ENCODE measurements around the gene ADGRE1.
"Not testable (repeated sequence)": the region's sequence is repeated elsewhere in the genome, so short reads cannot be mapped to it uniquely, and the experiment has no call there.

Gene ADGRE1

GRCh38 chr19:6887316-6887715 is at the start of gene ADGRE1:
Gene ADGRE1 (plus strand): TSS chr19:6887579. CDS start chr19:6887609, 30 bp downstream.
- DNase-seq (ENCODE audit: low read depth in 2 of 2), result no peak

- no peak for DNase-seq (ENCODE audit: low read depth in 2 of 2)
Measured at GRCh38 chr19:6838062-6838655, 49.2 kb upstream of the ADGRE1 start.

GRCh38 chr19:6842871-6843607 is 44.3 kb upstream of the ADGRE1 start:
- DNase-seq (ENCODE audit: low read depth in 2 of 2), result no peak

- no peak for DNase-seq (ENCODE audit: low read depth in 2 of 2)
Measured at GRCh38 chr19:6847828-6848200, 39.6 kb upstream of the ADGRE1 start.

DNA sequence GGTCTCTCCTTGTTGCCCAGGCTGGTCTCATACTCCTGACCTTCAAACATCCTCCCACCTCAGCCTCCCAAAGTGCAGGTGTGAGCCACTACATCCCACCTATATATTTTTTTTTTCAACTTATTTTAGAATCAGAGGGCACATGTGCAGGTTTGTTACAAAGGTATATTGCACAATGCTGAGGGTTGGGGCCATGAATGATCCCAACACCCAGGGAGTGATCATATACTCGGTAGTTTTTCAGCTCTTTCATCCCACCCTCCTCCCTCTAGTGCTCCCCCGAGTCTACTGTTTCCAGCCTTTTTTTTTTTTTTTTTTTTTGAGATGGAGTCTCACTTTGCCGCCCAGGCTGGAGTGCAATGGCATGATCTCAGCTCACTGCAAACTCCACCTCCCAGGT is 38.4 kb upstream of the ADGRE1 start:
- no peak for DNase-seq (ENCODE audit: low read depth in 2 of 2)

GRCh38 chr19:6849876-6850275 is 37.5 kb upstream of the ADGRE1 start:
- no peak for DNase-seq (ENCODE audit: low read depth in 2 of 2)

DNA sequence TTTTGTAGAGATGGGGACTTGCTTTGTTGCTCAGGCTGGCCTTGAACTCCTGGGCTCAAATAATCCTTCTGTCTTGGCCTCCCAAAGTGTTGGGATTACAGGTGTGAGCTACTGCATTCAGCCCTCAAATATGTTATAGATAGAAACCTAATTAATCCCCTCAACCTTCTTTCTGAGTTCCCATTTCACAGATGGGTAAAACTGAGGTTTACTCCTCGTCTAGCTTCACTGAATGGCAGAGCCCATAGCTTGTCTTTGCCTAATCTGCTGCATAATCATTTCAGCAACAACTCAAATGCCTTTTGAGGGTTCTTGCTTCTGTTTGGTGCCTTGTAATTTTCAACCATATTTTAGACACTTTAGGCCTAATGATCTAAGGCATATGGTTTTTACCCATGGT is 36.0 kb upstream of the ADGRE1 start:
- no peak for DNase-seq (ENCODE audit: low read depth in 2 of 2)

GRCh38 chr19:6852001-6852400 is 35.4 kb upstream of the ADGRE1 start:
- DNase-seq (ENCODE audit: low read depth in 2 of 2), result no peak

DNA sequence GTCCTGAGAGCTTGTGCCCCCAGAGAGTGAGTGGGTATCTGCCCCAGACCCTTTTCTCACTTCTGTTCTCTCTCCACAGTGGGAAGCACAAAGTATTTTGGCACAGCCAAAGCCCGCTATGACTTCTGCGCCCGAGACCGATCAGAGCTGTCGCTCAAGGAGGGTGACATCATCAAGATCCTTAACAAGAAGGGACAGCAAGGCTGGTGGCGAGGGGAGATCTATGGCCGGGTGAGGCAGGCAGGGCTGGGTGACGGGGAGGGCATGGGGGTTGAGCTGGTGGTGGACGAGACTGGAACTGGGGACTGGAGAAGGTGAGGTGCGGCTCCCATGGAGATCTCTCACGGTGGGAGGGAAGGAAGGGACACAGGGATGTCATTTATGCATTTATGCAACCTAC is 33.5 kb upstream of the ADGRE1 start:
- DNase-seq (ENCODE audit: low read depth in 2 of 2), result no peak

- DNase-seq (ENCODE audit: low read depth in 2 of 2), result no peak
Measured at GRCh38 chr19:6854758-6855157, 32.6 kb upstream of the ADGRE1 start.

DNA sequence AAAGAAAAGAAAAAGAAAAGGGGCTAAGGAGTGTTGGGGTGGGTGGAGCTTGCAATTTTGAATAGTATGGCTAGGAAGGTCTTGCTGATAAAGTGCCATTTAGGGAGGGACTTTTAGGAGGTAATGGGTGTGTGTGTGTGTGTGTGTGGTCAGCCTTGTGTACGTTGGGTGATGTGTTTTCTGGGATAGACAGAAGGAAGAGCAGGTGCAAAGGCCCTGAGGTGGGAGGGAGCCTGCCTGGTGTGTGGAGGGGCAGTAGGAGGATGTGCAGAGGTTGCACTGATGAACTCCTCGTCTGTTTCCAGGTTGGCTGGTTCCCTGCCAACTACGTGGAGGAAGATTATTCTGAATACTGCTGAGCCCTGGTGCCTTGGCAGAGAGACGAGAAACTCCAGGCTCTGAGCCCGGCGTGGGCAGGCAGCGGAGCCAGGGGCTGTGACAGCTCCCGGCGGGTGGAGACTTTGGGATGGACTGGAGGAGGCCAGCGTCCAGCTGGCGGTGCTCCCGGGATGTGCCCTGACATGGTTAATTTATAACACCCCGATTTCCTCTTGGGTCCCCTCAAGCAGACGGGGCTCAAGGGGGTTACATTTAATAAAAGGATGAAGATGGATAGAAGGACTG is 30.5 kb upstream of the ADGRE1 start:
- DNase-seq (ENCODE audit: low read depth in 2 of 2), result no peak

DNA sequence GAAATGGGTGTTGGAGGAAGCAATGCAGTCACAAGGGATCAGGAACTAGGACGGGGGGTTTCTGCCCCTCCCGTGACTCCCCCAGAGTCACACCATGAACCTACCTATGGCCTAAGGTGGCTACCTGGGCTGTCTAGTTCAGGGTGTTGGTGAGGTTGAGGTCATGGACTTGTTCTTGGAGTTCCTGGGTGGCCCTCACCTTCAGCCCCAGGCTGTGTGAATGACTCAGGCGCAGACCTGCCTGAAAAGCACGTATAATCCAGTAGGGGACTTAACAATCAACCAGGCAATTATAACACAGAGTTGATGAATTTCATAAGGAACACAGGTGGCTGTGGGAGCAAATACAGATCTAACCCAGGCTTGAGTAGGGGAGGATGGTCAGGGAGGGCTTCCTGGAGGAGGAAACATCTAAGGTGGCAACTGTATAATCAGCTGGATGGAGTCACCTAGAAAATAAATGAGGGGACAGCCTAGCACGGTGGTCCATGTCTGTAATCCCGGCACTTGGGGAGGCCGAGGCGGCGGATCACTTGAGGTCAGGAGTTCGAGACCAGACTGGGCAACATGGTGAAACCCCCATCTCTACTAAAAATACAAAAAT is 25.6 kb upstream of the ADGRE1 start:
- DNase-seq (ENCODE audit: low read depth in 2 of 2), result no peak

GRCh38 chr19:6862673-6863078 is 24.7 kb upstream of the ADGRE1 start:
- peak; percentile 80 to 88 for DNase-seq (ENCODE audit: low read depth in 2 of 2)

GRCh38 chr19:6864325-6864940 is 22.9 kb upstream of the ADGRE1 start:
- no peak for DNase-seq (ENCODE audit: low read depth in 2 of 2)

- DNase-seq (ENCODE audit: low read depth in 2 of 2), result no peak
Measured at GRCh38 chr19:6865849-6866248, 21.5 kb upstream of the ADGRE1 start.

DNA sequence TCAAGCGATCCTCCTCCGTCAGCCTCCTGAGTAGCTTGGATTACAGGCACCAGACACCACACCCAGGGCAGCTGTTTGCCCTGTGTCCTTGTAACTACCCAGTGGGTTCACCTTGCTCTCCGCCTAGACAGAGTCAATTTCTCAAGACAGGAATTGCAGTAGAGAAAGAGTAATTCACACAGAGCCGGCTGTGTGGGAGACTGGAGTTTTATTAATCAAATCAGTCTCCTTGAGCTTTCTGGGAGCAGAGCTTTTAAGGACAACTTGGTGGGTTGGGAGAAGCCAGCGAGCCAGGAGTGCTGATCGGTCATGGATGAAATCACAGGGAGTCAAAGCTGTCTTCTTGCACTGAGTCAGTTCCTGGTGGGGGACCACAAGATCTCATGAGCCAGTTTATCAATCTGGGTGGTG is 20.6 kb upstream of the ADGRE1 start:
- DNase-seq (ENCODE audit: low read depth in 2 of 2), result no peak

GRCh38 chr19:6868351-6868750 is 19.0 kb upstream of the ADGRE1 start:
- DNase-seq (ENCODE audit: low read depth in 2 of 2), result no peak

DNA sequence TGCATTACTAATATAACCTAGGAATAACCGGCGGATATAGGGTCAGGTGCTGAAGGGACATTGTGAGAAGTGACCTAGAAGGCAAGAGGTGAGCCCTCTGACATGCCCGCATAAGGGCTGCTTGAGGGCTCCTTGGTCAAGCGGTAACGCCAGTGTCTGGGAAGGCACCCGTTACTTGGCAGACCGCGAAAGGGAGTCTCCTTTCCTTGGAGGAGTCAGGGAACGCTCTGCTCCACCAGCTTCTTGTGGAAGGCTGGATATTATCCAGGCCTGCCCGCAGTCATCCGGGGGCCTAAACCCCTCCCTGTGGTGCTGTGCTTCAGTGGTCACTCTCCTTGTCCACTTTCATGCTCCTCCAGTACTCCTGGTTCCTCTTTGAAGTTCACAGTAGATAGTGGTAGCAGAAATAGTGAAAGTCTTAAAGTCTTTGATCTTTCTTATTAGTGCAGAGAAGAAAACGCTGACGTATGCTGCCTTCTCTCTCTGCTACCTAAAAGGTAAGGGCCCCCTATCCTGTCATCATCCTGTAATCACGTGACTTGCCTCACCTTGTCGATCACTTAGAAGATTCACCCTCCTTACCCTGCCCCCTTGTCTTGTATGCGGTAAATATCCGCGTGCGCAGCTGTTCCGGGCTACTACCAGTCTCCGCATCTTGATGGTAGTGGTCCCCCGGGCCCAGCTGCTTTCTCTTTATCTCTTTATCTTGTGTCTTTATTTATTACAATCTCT is 18.1 kb upstream of the ADGRE1 start:
- not testable (repeated sequence) for DNase-seq (ENCODE audit: low read depth in 2 of 2)

DNA sequence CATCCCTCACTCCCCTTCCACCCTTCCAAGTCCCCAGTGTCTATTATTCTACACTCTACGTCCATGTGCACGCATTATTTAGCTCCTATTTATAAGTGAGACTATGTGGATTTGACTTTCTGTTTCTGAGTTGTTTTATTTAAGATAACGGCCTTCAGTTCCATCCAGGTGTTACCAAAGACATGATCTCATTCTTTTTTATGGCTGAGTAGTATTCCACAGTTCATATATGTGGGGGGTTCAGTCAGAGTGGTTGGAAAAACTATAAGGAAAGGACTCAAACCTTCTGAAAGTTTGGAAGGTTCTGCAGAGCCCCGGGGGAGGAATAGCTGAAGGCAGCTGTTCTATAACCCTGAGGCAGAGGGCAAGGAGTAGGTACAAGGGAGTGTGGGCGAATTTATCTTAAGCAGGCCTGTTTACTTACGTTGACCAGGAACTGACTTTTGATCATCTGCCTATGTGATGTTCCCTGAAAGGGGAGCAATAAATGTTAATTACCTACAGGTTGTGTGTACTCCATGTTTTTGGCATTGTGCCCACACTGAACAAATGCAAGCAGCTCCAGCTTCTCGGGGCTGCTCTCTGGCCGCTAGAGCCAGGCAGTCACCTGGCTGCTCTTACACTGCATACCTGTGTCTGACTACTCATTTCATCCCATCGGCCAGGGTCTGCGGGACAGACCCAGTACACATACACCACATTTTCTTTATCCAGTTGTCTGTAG is 13.5 kb upstream of the ADGRE1 start:
- DNase-seq (ENCODE audit: low read depth in 2 of 2), result no peak

- DNase-seq (ENCODE audit: low read depth in 2 of 2), result no peak
Measured at GRCh38 chr19:6875218-6875617, 12.2 kb upstream of the ADGRE1 start.

DNA sequence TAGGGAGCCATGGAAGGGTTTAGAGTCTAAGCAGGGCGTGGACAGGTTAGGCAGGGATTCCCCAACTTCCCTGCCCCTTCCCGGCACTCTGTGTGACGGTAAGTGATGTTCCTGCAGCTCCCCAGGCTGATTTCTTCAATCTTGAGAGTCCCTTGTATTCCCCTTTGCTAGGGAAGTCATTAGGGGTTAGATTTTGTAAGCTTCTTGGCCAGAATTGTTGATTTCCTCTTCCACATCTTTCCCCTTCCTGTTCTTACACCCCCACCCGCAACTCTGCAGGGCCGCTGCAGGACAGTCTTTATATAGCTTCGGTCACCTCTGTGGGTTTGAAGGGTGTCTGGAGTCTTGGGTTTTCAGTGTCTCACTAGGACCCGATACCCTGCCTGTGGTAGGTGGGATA is 10.6 kb upstream of the ADGRE1 start:
- no peak for DNase-seq (ENCODE audit: low read depth in 2 of 2)
